Ishikawa (cell line): ENCODE measurements around the gene TNFAIP6.

Experiments
- MAX ChIP-seq: IDR thresholded peaks from 2 replicates; pipeline ENCODE4 v1.6.1; 2012
- TAF1 ChIP-seq: IDR thresholded peaks from 2 replicates; pipeline ENCODE4 v1.6.1; 2012; ENCODE audit warnings: low read depth, mild to moderate bottlenecking
- TEAD4 ChIP-seq: IDR thresholded peaks from 2 replicates; pipeline ENCODE4 v1.6.1; 2012
- YY1 ChIP-seq: IDR thresholded peaks from 2 replicates; pipeline ENCODE4 v1.6.1; 2012; ENCODE audit warnings: low read depth
- ZBTB7A ChIP-seq: IDR thresholded peaks from 2 replicates; pipeline ENCODE4 v1.6.1; 2012; ENCODE audit warnings: low read depth

GRCh38 chr2:151326554-151326953 lies 30.8 kb upstream of the TNFAIP6 start:
- no peak for TF ChIP-seq TEAD4
- TF ChIP-seq MAX: no peak
- TF ChIP-seq TAF1: no peak
- TF ChIP-seq YY1: no peak
- no peak for TF ChIP-seq ZBTB7A
